Skeletal muscle tissue (tissue), 4 donors: ENCODE measurements around the gene SPOP. TPM values are rescaled to one million over a fixed set of nuclear protein-coding genes. Genes with fewer than 3 reads are reported as not detected.
"Not testable (repeated sequence)": the region's sequence is repeated elsewhere in the genome, so short reads cannot be mapped to it uniquely, and the experiment has no call there.

ENCODE experiments used
- H3K27ac ChIP-seq: one replicate; pipeline ENCODE4 v1.7.0; 2013; ENCODE audit warnings: mild to moderate bottlenecking, low read depth, low read length, inconsistent platforms
- H3K27me3 ChIP-seq, 3 donors: one replicate each; pipeline ENCODE4 v1.7.0; 2013; ENCODE audit warnings: low read length in 3 of 3; ENCODE audit not compliant: control insufficient read depth in 3 of 3, insufficient read depth in 3 of 3
- H3K36me3 ChIP-seq, 3 donors: one replicate each; pipeline ENCODE4 v1.7.0; 2013; ENCODE audit warnings: low read length in 3 of 3; ENCODE audit not compliant: control insufficient read depth in 3 of 3, insufficient read depth in 3 of 3
- H3K4me1 ChIP-seq, 3 donors: one replicate each; pipeline ENCODE4 v1.7.0; 2013; ENCODE audit warnings: low read length in 3 of 3, mild to moderate bottlenecking in 3 of 3; ENCODE audit not compliant: control insufficient read depth in 3 of 3, insufficient read depth in 3 of 3
- H3K4me3 ChIP-seq, 3 donors: one replicate each; pipeline ENCODE4 v1.7.0; 2013; ENCODE audit warnings: low read length in 3 of 3
- H3K9ac ChIP-seq, 3 donors: one replicate each; pipeline ENCODE4 v1.7.0; 2013; ENCODE audit warnings: low read length in 3 of 3, mild to moderate bottlenecking in 3 of 3, moderate library complexity in 2 of 3, low read depth in 1 of 3
- H3K9me3 ChIP-seq, 3 donors: one replicate each; pipeline ENCODE4 v1.7.0; 2013; ENCODE audit warnings: low read length in 3 of 3; ENCODE audit not compliant: control insufficient read depth in 3 of 3
- total RNA-seq: library from RNA; depleted of rRNA; stranded (reverse); fragments of >200 nt; gene quantifications from one replicate; pipeline ENCODE4 v1.2.3, GENCODE V29; 2014
- donor health status: Osteomylitis.

SPOP gene
- total RNA-seq, 1 donor from 2014 or later, result 61.6 TPM

DNA sequence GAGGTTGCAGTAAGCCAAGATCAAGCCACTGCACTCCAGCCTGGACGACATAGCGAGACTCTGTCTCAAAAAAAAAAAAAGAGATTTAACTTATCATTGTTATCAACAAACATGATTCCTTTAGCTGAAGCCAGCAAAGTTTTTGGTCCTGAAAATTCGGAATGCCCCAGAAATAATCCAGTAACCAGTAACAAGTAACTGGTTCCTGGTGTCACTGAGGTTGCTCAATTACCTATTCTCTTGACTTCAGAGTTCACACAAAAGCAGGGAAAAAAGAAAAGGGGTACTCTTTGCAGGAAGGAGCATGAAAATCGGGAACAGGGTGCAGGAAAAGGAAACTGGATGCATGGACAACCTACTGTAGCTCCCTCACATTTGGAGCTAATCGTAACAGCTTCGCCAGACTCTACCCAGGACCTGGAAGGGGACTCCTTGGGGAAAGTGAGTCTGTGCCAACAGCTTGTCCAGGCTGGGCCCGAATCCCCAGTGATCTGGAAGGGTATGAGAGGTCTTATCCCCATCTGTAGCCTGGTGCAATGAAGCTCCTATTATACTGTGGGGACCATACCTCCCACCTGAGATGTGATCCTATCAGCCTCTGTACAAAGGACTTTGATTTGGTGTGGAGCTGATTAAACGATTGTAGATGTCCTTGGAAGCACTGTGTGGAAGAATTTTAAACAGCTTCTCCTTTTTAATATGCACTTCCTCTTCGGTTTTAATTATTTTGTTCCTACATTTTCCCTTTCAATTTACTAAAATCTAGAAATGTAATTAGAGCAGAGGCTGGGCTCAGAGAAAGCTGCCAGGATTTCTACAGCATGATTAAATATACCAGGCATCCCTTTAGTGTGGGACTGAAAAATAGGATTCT lies 3.4 kb upstream of the SPOP start:
- Histone ChIP-seq H3K4me1 (peaks cover 7 to 9% (median 8%) of the 10 kb centered on the region in 3 donors), H3K27ac (no peak overlapping the region), H3K9ac (no peak overlapping the region), H3K36me3 (no peaks in the 10 kb centered on the region), H3K9me3 (no peaks in the 10 kb centered on the region), H3K27me3 (peaks cover 0 to 2% (median 0%) of the 10 kb centered on the region in 3 donors), H3K4me3 (no peak overlapping the region)

DNA sequence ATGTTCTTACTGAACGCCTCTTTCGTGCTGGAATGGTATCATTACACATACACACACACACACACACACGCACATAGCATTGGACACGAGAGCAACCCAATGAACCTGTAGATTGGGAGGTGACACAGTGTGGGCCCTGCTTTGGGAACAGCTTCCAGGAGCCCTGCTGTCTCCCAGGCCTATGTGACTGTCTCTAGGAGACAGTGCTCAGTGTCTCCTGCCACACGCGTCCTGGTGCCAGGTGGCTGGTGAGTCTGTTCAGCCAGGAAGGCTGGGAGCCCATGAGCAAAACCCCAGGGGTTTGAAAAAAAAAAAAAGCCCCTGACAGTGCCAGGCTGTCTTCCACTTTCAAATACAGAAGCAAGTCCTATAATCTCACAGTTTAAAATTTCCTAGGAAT lies 2.4 kb upstream of the SPOP start:
- Histone ChIP-seq H3K4me1 (peaks cover 17 to 18% (median 17%) of the 10 kb centered on the region in 3 donors), H3K9me3 (no peaks in the 10 kb centered on the region), H3K4me3 (no peak overlapping the region), H3K27me3 (peaks cover 0 to 2% (median 0%) of the 10 kb centered on the region in 3 donors), H3K27ac (no peak overlapping the region), H3K9ac (no peak overlapping the region), H3K36me3 (peaks cover 0 to under 1% (median 0%) of the 10 kb centered on the region in 3 donors)

DNA sequence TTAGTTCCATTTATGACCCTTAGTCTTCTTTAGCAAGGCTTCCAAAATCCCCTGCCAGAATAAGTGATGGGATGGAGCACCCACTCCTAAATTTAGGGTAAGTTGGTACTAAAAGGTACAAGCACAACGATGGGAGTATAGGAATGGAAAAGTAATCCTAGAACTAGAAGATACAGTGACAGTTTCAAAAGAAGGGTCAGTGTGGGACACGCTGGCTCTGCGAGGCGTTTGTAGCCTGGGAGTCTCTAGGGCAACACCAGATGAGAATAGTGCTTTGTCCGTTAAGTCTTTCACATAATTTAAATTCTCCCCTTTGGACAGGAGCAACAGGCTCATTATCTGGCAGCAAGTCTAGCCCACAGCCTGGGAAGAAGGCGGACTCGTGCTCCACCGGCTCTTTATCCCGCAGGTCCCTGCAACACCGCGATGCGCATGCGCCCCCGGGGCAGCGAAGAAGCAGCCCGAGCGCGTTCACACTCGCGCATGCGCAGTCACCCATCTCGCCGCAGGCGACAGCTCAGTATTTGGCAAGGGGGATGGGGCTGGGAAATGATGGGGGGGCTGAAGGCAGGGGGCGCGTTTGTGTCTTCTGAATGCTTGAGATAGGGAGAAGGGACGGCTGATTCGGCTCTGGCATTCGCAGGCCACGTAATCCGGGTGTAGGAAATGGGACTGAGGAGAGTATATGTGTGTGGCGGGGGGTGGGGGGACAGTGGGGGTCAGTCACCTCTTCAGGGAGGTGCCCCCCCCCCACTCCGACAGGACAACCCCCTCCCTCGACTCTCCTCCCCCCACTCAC lies 564 bp downstream of the SPOP start:
- Histone ChIP-seq H3K9ac (peak overlapping the region; percentile 63 to 91 (median 84)), H3K36me3 (peaks cover 0 to 10% (median 2%) of the 10 kb centered on the region in 3 donors), H3K4me3 (peak overlapping the region; percentile 78 to 86 (median 79)), H3K4me1 (peaks cover 22 to 28% (median 24%) of the 10 kb centered on the region in 3 donors), H3K9me3 (no peaks in the 10 kb centered on the region), H3K27me3 (no peaks in the 10 kb centered on the region), H3K27ac (peak overlapping the region; percentile 100)

DNA sequence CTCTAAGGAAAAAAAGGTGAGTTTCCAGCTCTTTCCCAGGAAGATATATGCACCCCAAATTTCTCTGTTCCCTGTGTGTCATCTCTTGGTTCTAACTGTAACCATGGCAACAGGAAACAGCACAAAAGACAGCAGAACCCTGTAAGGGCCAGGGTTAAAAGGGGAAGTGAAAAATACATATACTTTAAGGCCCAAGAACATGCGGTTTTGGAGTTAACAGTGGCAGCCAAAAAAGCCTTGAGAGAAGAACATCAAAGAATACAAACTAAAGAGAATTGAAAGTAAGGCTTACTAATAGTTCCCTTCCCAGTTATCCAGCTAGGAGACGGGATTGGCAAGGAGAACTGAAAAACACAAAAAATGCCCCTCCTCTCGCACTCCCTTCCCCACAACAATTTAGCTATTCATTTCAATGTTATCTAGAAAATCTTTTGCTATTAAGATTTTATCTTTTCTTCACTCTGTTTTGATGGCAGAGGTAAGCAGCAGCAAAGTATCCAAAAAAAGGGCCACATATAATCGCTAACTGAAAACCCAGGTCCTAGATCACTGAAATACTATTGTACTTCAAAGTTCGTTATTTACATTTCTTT lies 1.5 kb downstream of the SPOP start:
- Histone ChIP-seq H3K4me3 (peak overlapping the region; percentile 78 to 86 (median 79)), H3K4me1 (peaks cover 22 to 28% (median 24%) of the 10 kb centered on the region in 3 donors), H3K27ac (peak overlapping the region; percentile 100), H3K9ac (peak overlapping the region; percentile 63 to 91 (median 84)), H3K9me3 (no peaks in the 10 kb centered on the region), H3K27me3 (no peaks in the 10 kb centered on the region), H3K36me3 (peaks cover 0 to 10% (median 2%) of the 10 kb centered on the region in 3 donors)

DNA sequence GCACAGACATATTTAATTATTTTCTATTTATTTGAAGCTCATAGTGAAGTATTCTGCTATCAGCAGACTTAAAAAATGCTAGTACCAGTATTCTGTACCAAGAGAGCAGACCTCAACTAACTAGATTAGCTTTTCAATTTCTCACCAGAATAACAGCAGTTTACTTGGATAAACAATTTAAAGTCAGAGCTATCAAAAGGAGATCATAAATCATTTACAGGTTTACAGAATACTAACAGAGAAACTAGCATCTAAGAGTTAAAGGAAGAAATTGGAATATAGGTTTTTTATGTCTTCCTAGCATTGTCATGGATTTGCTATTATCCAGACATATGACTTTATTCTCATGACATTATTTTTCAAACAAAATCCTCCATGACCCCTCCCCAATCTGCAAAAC lies 3.4 kb downstream of the SPOP start:
- Histone ChIP-seq H3K27ac (no peak overlapping the region), H3K9ac (peak overlapping the region in 1 of 3 donors; percentile 19), H3K27me3 (no peaks in the 10 kb centered on the region), H3K4me3 (no peak overlapping the region), H3K9me3 (no peaks in the 10 kb centered on the region), H3K36me3 (peaks cover 0 to 10% (median 2%) of the 10 kb centered on the region in 3 donors), H3K4me1 (peaks cover 27 to 31% (median 30%) of the 10 kb centered on the region in 3 donors)

DNA sequence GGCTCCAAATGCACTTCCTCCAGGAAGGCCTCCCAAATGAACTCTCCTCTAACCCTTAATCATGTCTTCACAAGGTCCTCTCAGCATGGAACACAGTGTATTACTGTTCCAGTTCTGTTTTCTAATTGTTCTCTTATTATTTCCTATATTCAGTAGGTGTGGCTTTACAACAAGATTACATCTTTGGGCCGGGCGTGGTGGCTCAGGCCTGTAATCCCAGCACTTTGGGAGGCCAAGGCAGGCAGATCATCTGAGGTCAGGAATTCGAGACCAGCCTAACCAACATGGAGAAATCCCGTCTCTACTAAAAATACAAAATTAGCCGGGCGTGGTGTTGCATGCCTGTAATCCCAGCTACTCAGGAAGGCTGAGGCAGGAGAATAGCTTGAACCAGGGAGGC lies 4.2 kb downstream of the SPOP start:
- H3K27me3 ChIP-seq, H3K27ac ChIP-seq, H3K9ac ChIP-seq, H3K9me3 ChIP-seq, H3K4me3 ChIP-seq, H3K36me3 ChIP-seq: not testable (repeated sequence)
- H3K4me1 ChIP-seq, result peaks cover 27 to 31% (median 30%) of the 10 kb centered on the region in 3 donors

DNA sequence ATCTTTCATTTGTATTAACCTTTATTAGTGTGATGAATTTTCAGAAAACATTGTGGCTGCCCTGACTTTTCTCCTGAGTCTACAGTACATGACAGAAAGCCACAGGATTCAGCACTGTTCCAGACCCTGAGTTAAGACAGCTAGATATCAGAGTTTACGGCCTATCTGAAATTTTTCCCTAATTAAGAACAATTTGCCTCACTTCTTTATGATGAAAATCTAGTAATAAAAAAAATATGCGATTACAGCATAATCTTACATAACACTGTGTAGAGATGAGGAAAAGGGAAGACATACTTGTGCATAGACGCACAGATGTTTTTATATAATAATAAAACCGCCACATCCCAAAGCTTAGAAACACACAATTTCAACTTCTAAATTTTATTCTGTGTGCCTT lies 7.3 kb downstream of the SPOP start:
- Histone ChIP-seq H3K36me3 (peaks cover 0 to 13% (median 4%) of the 10 kb centered on the region in 3 donors), H3K9ac (peak overlapping the region in 1 of 3 donors; percentile 39), H3K9me3 (no peaks in the 10 kb centered on the region), H3K27ac (peak overlapping the region; percentile 48), H3K27me3 (no peaks in the 10 kb centered on the region), H3K4me1 (peaks cover 11 to 17% (median 15%) of the 10 kb centered on the region in 3 donors), H3K4me3 (no peak overlapping the region)

DNA sequence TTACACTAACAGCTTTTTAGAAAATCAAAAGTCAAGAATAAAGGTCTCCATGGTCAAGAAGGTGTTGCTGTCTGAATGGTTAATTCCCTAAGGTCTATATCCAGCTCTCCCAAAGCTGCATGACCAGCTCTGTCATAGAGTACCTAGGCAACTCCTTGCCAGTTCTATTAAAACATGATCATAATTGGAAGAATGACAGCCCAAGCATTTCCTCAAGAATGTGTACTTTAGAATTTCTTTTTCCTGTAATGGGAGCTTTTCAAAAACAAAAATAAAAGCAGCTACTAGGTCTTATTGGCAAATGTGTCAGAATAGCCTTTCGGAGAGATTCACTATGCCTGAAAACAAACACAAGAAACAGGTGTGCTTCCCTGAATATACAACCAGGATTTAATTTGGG lies 7.9 kb downstream of the SPOP start:
- Histone ChIP-seq H3K27ac (peak overlapping the region; percentile 48), H3K4me1 (peaks cover 6 to 11% (median 8%) of the 10 kb centered on the region in 3 donors), H3K9me3 (no peaks in the 10 kb centered on the region), H3K4me3 (no peak overlapping the region), H3K36me3 (peaks cover 0 to 9% (median 4%) of the 10 kb centered on the region in 3 donors), H3K27me3 (no peaks in the 10 kb centered on the region), H3K9ac (peak overlapping the region in 1 of 3 donors; percentile 39)

DNA sequence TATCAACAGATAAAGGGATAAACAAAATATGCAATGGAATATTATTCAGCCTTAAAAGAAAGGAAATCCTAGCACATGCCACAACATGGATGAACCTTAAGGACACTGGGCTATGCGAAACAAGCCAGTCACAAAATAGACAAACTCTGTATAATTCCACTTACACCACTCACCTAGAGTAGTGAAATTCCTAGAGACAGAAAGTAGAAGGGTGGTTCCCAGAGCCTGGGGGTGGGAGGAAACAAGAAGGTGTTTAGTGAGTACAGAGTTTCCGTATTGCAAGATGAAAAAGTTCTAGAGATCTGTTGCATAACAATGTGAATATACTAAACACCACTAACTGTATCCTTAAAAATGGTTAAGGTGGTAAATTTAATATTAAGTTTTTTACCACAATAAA lies 10.0 kb downstream of the SPOP start:
- no peak overlapping the region for H3K4me3 ChIP-seq
- no peak overlapping the region for H3K9ac ChIP-seq
- no peaks in the 10 kb centered on the region for H3K27me3 ChIP-seq
- H3K36me3 ChIP-seq, result peaks cover 0 to 6% (median 5%) of the 10 kb centered on the region in 3 donors
- H3K27ac ChIP-seq, result no peak overlapping the region
- no peaks in the 10 kb centered on the region for H3K9me3 ChIP-seq
- H3K4me1 ChIP-seq, result peaks cover 8 to 15% (median 13%) of the 10 kb centered on the region in 3 donors
